GM21529 (cell line): ENCODE measurements around the gene TGIF2.
"Not testable (repeated sequence)": the region's sequence is repeated elsewhere in the genome, so short reads cannot be mapped to it uniquely, and the experiment has no call there.

Experiments
- ATAC-seq: cut with Tn5 transposase; IDR thresholded peaks from one replicate; pipeline ENCODE4 v1.9.1; 2021; ENCODE audit not compliant: unreplicated experiment

Gene TGIF2

GRCh38 chr20:36611625-36612024 is 38.2 kb downstream of the TGIF2 start:
- ATAC-seq, result no peak

GRCh38 chr20:36613974-36614373 is 40.6 kb downstream of the TGIF2 start:
- ATAC-seq, result no peak

- ATAC-seq, result no peak
Measured at GRCh38 chr20:36614781-36615557, 41.6 kb downstream of the TGIF2 start.

GRCh38 chr20:36620917-36621316 is 47.5 kb downstream of the TGIF2 start:
- no peak for ATAC-seq

GRCh38 chr20:36623444-36623843 is 50.0 kb downstream of the TGIF2 start:
- no peak for ATAC-seq

GRCh38 chr20:36624068-36624943 is 50.9 kb downstream of the TGIF2 start:
- ATAC-seq, result no peak

- no peak for ATAC-seq
Measured at GRCh38 chr20:36624944-36625324, 51.5 kb downstream of the TGIF2 start.

- no peak for ATAC-seq
Measured at GRCh38 chr20:36628076-36628475, 54.7 kb downstream of the TGIF2 start.

GRCh38 chr20:36629719-36630681 is 56.6 kb downstream of the TGIF2 start:
- no peak for ATAC-seq

- no peak for ATAC-seq
Measured at GRCh38 chr20:36631646-36632045, 58.2 kb downstream of the TGIF2 start.

- ATAC-seq, result no peak
Measured at GRCh38 chr20:36632147-36632486, 58.7 kb downstream of the TGIF2 start.

GRCh38 chr20:36632487-36633284 is 59.3 kb downstream of the TGIF2 start:
- no peak for ATAC-seq

GRCh38 chr20:36633285-36633772 is 59.9 kb downstream of the TGIF2 start:
- ATAC-seq, result no peak

GRCh38 chr20:36634342-36634741 is 60.9 kb downstream of the TGIF2 start:
- no peak for ATAC-seq

- ATAC-seq, result not testable (repeated sequence)
Measured at GRCh38 chr20:36638876-36639400, 65.5 kb downstream of the TGIF2 start.

GRCh38 chr20:36641506-36641843 is 68.1 kb downstream of the TGIF2 start:
- no peak for ATAC-seq

GRCh38 chr20:36642136-36642535 is 68.7 kb downstream of the TGIF2 start:
- ATAC-seq, result no peak
